ENCODE data around the gene DYNC2I2.

DYNC2I2 gene

GRCh38 chr9:128637656-128638055 lies 19.0 kb downstream of the DYNC2I2 start:
- DNase-seq (ENCODE audit: low read depth in 1 of 2, low spot score in 1 of 2): no peak
- no peak for TF ChIP-seq JUND (IDR thresholded peaks at IDR 0.05; ENCODE audit: low read depth)
- in situ Hi-C loops (cut with HindIII; ENCODE audit: low pct_unique_long_range_greater_than_20kb, low sequenced_read_pairs): no loop called here

- TF ChIP-seq JUND (IDR thresholded peaks at IDR 0.05; ENCODE audit: low read depth): no peak
- in situ Hi-C loops (cut with HindIII; ENCODE audit: low pct_unique_long_range_greater_than_20kb, low sequenced_read_pairs): no loop called here
- DNase-seq (ENCODE audit: low read depth in 1 of 2, low spot score in 1 of 2): peak in 1 of 2 experiments; percentile 54
These were observed 19.8 kb downstream of the DYNC2I2 start for GRCh38 chr9:128636556-128637530.

GRCh38 chr9:128636024-128636390 lies 20.6 kb downstream of the DYNC2I2 start:
- no peak for TF ChIP-seq JUND (IDR thresholded peaks at IDR 0.05; ENCODE audit: low read depth)
- in situ Hi-C loops (cut with HindIII; ENCODE audit: low pct_unique_long_range_greater_than_20kb, low sequenced_read_pairs): no loop called here
- peak; percentile 91 to 92 for DNase-seq (ENCODE audit: low read depth in 1 of 2, low spot score in 1 of 2)

GRCh38 chr9:128635266-128636023 lies 21.2 kb downstream of the DYNC2I2 start:
- in situ Hi-C loops (cut with HindIII; ENCODE audit: low pct_unique_long_range_greater_than_20kb, low sequenced_read_pairs): no loop called here
- TF ChIP-seq JUND (IDR thresholded peaks at IDR 0.05; ENCODE audit: low read depth): peak; percentile 97
- peak; percentile 77 to 96 for DNase-seq (ENCODE audit: low read depth in 1 of 2, low spot score in 1 of 2)

- TF ChIP-seq JUND (IDR thresholded peaks at IDR 0.05; ENCODE audit: low read depth): no peak
- DNase-seq (ENCODE audit: low read depth in 1 of 2, low spot score in 1 of 2): no peak
- in situ Hi-C loops (cut with HindIII; ENCODE audit: low pct_unique_long_range_greater_than_20kb, low sequenced_read_pairs): no loop called here
These were observed 21.9 kb downstream of the DYNC2I2 start for GRCh38 chr9:128634651-128635262.

- in situ Hi-C loops (cut with HindIII; ENCODE audit: low pct_unique_long_range_greater_than_20kb, low sequenced_read_pairs): no loop called here
- no peak for DNase-seq (ENCODE audit: low read depth in 1 of 2, low spot score in 1 of 2)
- no peak for TF ChIP-seq JUND (IDR thresholded peaks at IDR 0.05; ENCODE audit: low read depth)
These were observed 22.5 kb downstream of the DYNC2I2 start for GRCh38 chr9:128634111-128634510.

GRCh38 chr9:128633601-128634000 lies 23.0 kb downstream of the DYNC2I2 start:
- in situ Hi-C loops (cut with HindIII; ENCODE audit: low pct_unique_long_range_greater_than_20kb, low sequenced_read_pairs): no loop called here
- DNase-seq (ENCODE audit: low read depth in 1 of 2, low spot score in 1 of 2): no peak
- no peak for TF ChIP-seq JUND (IDR thresholded peaks at IDR 0.05; ENCODE audit: low read depth)

- in situ Hi-C loops (cut with HindIII; ENCODE audit: low pct_unique_long_range_greater_than_20kb, low sequenced_read_pairs): no loop called here
- TF ChIP-seq JUND (IDR thresholded peaks at IDR 0.05; ENCODE audit: low read depth): no peak
- no peak for DNase-seq (ENCODE audit: low read depth in 1 of 2, low spot score in 1 of 2)
These were observed 23.6 kb downstream of the DYNC2I2 start for GRCh38 chr9:128633057-128633456.

- DNase-seq (ENCODE audit: low read depth in 1 of 2, low spot score in 1 of 2): no peak
- no peak for TF ChIP-seq JUND (IDR thresholded peaks at IDR 0.05; ENCODE audit: low read depth)
- in situ Hi-C loops (cut with HindIII; ENCODE audit: low pct_unique_long_range_greater_than_20kb, low sequenced_read_pairs): no loop called here
These were observed 24.2 kb downstream of the DYNC2I2 start for GRCh38 chr9:128632486-128632885.

- in situ Hi-C loops (cut with HindIII; ENCODE audit: low pct_unique_long_range_greater_than_20kb, low sequenced_read_pairs): no loop called here
- no peak for TF ChIP-seq JUND (IDR thresholded peaks at IDR 0.05; ENCODE audit: low read depth)
- no peak for DNase-seq (ENCODE audit: low read depth in 1 of 2, low spot score in 1 of 2)
These were observed 24.6 kb downstream of the DYNC2I2 start for GRCh38 chr9:128632066-128632465.

- TF ChIP-seq JUND (IDR thresholded peaks at IDR 0.05; ENCODE audit: low read depth): no peak
- in situ Hi-C loops (cut with HindIII; ENCODE audit: low pct_unique_long_range_greater_than_20kb, low sequenced_read_pairs): no loop called here
- DNase-seq (ENCODE audit: low read depth in 1 of 2, low spot score in 1 of 2): no peak
These were observed 25.0 kb downstream of the DYNC2I2 start for GRCh38 chr9:128631636-128632035.

GRCh38 chr9:128629852-128630545 lies 26.6 kb downstream of the DYNC2I2 start:
- in situ Hi-C loops (cut with HindIII; ENCODE audit: low pct_unique_long_range_greater_than_20kb, low sequenced_read_pairs): no loop called here
- DNase-seq (ENCODE audit: low read depth in 1 of 2, low spot score in 1 of 2): no peak
- TF ChIP-seq JUND (IDR thresholded peaks at IDR 0.05; ENCODE audit: low read depth): no peak

Measured in T47D (cell line).